ENCODE data around the gene RASGRP1.

Gene RASGRP1

GRCh38 chr15:38557921-38558320 lies 6.7 kb downstream of the RASGRP1 start:
- TF ChIP-seq GATA2 (IDR thresholded peaks at IDR 0.05; ENCODE audit: low read depth, low read length) (no peak), GATA3 (IDR thresholded peaks at IDR 0.05; ENCODE audit: low read depth, low read length) (no peak)

GRCh38 chr15:38555686-38556334 lies 8.8 kb downstream of the RASGRP1 start:
- TF ChIP-seq GATA3 (IDR thresholded peaks at IDR 0.05; ENCODE audit: low read depth, low read length) = no peak
- TF ChIP-seq GATA2 (IDR thresholded peaks at IDR 0.05; ENCODE audit: low read depth, low read length) = no peak

GRCh38 chr15:38554354-38554753 lies 10.3 kb downstream of the RASGRP1 start:
- no peak for TF ChIP-seq GATA3 (IDR thresholded peaks at IDR 0.05; ENCODE audit: low read depth, low read length)
- TF ChIP-seq GATA2 (IDR thresholded peaks at IDR 0.05; ENCODE audit: low read depth, low read length) = no peak

- TF ChIP-seq GATA2 (IDR thresholded peaks at IDR 0.05; ENCODE audit: low read depth, low read length) = no peak
- TF ChIP-seq GATA3 (IDR thresholded peaks at IDR 0.05; ENCODE audit: low read depth, low read length) = no peak
Observed at GRCh38 chr15:38553071-38553470, 11.5 kb downstream of the RASGRP1 start.

- TF ChIP-seq GATA3 (IDR thresholded peaks at IDR 0.05; ENCODE audit: low read depth, low read length) (no peak), GATA2 (IDR thresholded peaks at IDR 0.05; ENCODE audit: low read depth, low read length) (no peak)
Observed at GRCh38 chr15:38551720-38552648, 12.6 kb downstream of the RASGRP1 start.

GRCh38 chr15:38549222-38549621 lies 15.4 kb downstream of the RASGRP1 start:
- TF ChIP-seq GATA2 (IDR thresholded peaks at IDR 0.05; ENCODE audit: low read depth, low read length) (no peak), GATA3 (IDR thresholded peaks at IDR 0.05; ENCODE audit: low read depth, low read length) (no peak)

GRCh38 chr15:38547255-38547997 lies 17.2 kb downstream of the RASGRP1 start:
- TF ChIP-seq GATA3 (IDR thresholded peaks at IDR 0.05; ENCODE audit: low read depth, low read length) (no peak), GATA2 (IDR thresholded peaks at IDR 0.05; ENCODE audit: low read depth, low read length) (no peak)

- TF ChIP-seq GATA2 (IDR thresholded peaks at IDR 0.05; ENCODE audit: low read depth, low read length) (no peak), GATA3 (IDR thresholded peaks at IDR 0.05; ENCODE audit: low read depth, low read length) (no peak)
Observed at GRCh38 chr15:38545179-38545578, 19.4 kb downstream of the RASGRP1 start.

- TF ChIP-seq GATA2 (IDR thresholded peaks at IDR 0.05; ENCODE audit: low read depth, low read length) = no peak
- TF ChIP-seq GATA3 (IDR thresholded peaks at IDR 0.05; ENCODE audit: low read depth, low read length) = no peak
Observed at GRCh38 chr15:38541026-38541425, 23.6 kb downstream of the RASGRP1 start.

GRCh38 chr15:38540510-38540909 lies 24.1 kb downstream of the RASGRP1 start:
- TF ChIP-seq GATA2 (IDR thresholded peaks at IDR 0.05; ENCODE audit: low read depth, low read length) = no peak

GRCh38 chr15:38539008-38539343 lies 25.6 kb downstream of the RASGRP1 start:
- TF ChIP-seq GATA2 (IDR thresholded peaks at IDR 0.05; ENCODE audit: low read depth, low read length) (no peak), GATA3 (IDR thresholded peaks at IDR 0.05; ENCODE audit: low read depth, low read length) (no peak)

- no peak for TF ChIP-seq GATA3 (IDR thresholded peaks at IDR 0.05; ENCODE audit: low read depth, low read length)
- TF ChIP-seq GATA2 (IDR thresholded peaks at IDR 0.05; ENCODE audit: low read depth, low read length) = no peak
Observed at GRCh38 chr15:38538328-38539007, 26.1 kb downstream of the RASGRP1 start.

GRCh38 chr15:38536201-38536676 lies 28.4 kb downstream of the RASGRP1 start:
- TF ChIP-seq GATA3 (IDR thresholded peaks at IDR 0.05; ENCODE audit: low read depth, low read length) (no peak), GATA2 (IDR thresholded peaks at IDR 0.05; ENCODE audit: low read depth, low read length) (no peak)
